ENCODE measurements around the gene TUFT1.

The TUFT1 gene

GRCh38 chr1:151539321-151540020, 638 bp upstream of the TUFT1 start:
- DNase-seq = peak; percentile 95

GRCh38 chr1:151540982-151541377, 871 bp downstream of the TUFT1 start:
- DNase-seq = no peak

- no peak for DNase-seq
Observed at GRCh38 chr1:151541752-151542151, 1.6 kb downstream of the TUFT1 start.

GRCh38 chr1:151542710-151543129, 2.6 kb downstream of the TUFT1 start:
- peak; percentile 97 for DNase-seq

- DNase-seq = peak; percentile 31
Observed at GRCh38 chr1:151545542-151545941, 5.4 kb downstream of the TUFT1 start.

GRCh38 chr1:151546011-151546925, 6.2 kb downstream of the TUFT1 start:
- DNase-seq = no peak

GRCh38 chr1:151547119-151547899, 7.2 kb downstream of the TUFT1 start:
- DNase-seq = peak; percentile 99

- no peak for DNase-seq
Observed at GRCh38 chr1:151547900-151548230, 7.8 kb downstream of the TUFT1 start.

- DNase-seq = no peak
Observed at GRCh38 chr1:151549199-151549598, 9.1 kb downstream of the TUFT1 start.

- peak; percentile 77 for DNase-seq
Observed at GRCh38 chr1:151553659-151554058, 13.6 kb downstream of the TUFT1 start.

- DNase-seq = no peak
Observed at GRCh38 chr1:151556052-151556451, 15.9 kb downstream of the TUFT1 start.

- DNase-seq = no peak
Observed at GRCh38 chr1:151562661-151563060, 22.6 kb downstream of the TUFT1 start.

- DNase-seq = no peak
Observed at GRCh38 chr1:151563376-151563775, 23.3 kb downstream of the TUFT1 start.

- no peak for DNase-seq
Observed at GRCh38 chr1:151565502-151566189, 25.5 kb downstream of the TUFT1 start.

GRCh38 chr1:151568626-151569088, 28.5 kb downstream of the TUFT1 start:
- no peak for DNase-seq

GRCh38 chr1:151570819-151571218, 30.7 kb downstream of the TUFT1 start:
- no peak for DNase-seq

GRCh38 chr1:151574575-151575529, 34.7 kb downstream of the TUFT1 start:
- DNase-seq = peak; percentile 88

- no peak for DNase-seq
Observed at GRCh38 chr1:151577173-151577572, 37.1 kb downstream of the TUFT1 start.

GRCh38 chr1:151578941-151579340, 38.8 kb downstream of the TUFT1 start:
- DNase-seq = no peak

GRCh38 chr1:151579436-151580225, 39.5 kb downstream of the TUFT1 start:
- DNase-seq = peak; percentile 45

- no peak for DNase-seq
Observed at GRCh38 chr1:151581451-151581850, 41.3 kb downstream of the TUFT1 start.
